Activated CD8-positive, alpha-beta T cell treated with anti-CD3 and anti-CD28 coated beads for 36 hours (primary cell): ENCODE results near the gene KIF6. TPM values are rescaled to one million over a fixed set of nuclear protein-coding genes. Genes with fewer than 3 reads are reported as not detected.

Experiments
- ATAC-seq: fragments of 200-7000 bp; cut with Tn5 transposase; one replicate; pipeline ENCODE4 v1.10.0; 2021; ENCODE audit warnings: mild to moderate bottlenecking, moderate library complexity
- CTCF ChIA-PET: fragments of 350-600 bp; sonication (Branson Sonifier 250); formaldehyde crosslinking; loops from one replicate; lab custom pipeline; 2021; ENCODE audit warnings: antibody characterized with exemption; lab: Charles Lee
- POLR2A ChIA-PET: fragments of 350-600 bp; sonication (Branson Sonifier 250); formaldehyde crosslinking; loops from one replicate; lab custom pipeline; 2021; ENCODE audit warnings: antibody characterized with exemption; lab: Charles Lee
- DNase-seq: peaks from one replicate; pipeline ENCODE4 v3.0.0-alpha.2; 2020
- H3K27ac Mint-ChIP-seq: one replicate; pipeline ENCODE4 v1.8.0; 2021; ENCODE audit warnings: mild to moderate bottlenecking, mixed read lengths
- H3K27me3 Mint-ChIP-seq: one replicate; pipeline ENCODE4 v1.8.0; 2021; ENCODE audit warnings: mixed read lengths
- H3K36me3 Mint-ChIP-seq: one replicate; pipeline ENCODE4 v1.8.0; 2021; ENCODE audit warnings: low read depth, mixed read lengths
- H3K4me1 Mint-ChIP-seq: one replicate; pipeline ENCODE4 v1.8.0; 2021; ENCODE audit warnings: low read depth, mixed read lengths
- H3K4me3 Mint-ChIP-seq: one replicate; pipeline ENCODE4 v1.8.0; 2021; ENCODE audit warnings: mild to moderate bottlenecking, moderate library complexity, mixed read lengths
- H3K9me3 Mint-ChIP-seq: one replicate; pipeline ENCODE4 v1.8.0; 2021; ENCODE audit warnings: mixed read lengths
- CTCF ChIP-seq: fragments of 200-600 bp; IDR thresholded peaks from one replicate; pipeline ENCODE4 v1.8.0; 2022; ENCODE audit warnings: antibody characterized with exemption, mild to moderate bottlenecking
- intact Hi-C: fragments of 100-400 bp; cut with micrococcal nuclease; formaldehyde crosslinking; loops from one replicate; pipeline ENCODE4 v1.10.0; 2022
- total RNA-seq, 2 experiments: library from RNA; stranded (reverse); gene quantifications; one replicate each; pipeline ENCODE4 v1.2.3, GENCODE V29; 2021

Gene KIF6
- total RNA-seq, 2 experiments from 2014 or later: 0.13 to 0.14 TPM

- no peak overlapping the region for H3K27ac Mint-ChIP-seq
- no peak for DNase-seq
- peaks cover 7% of the 10 kb centered on the region for H3K27me3 Mint-ChIP-seq
- no peak for ATAC-seq
- H3K4me1 Mint-ChIP-seq: no peaks in the 10 kb centered on the region
- no peaks in the 10 kb centered on the region for H3K36me3 Mint-ChIP-seq
- H3K9me3 Mint-ChIP-seq: no peaks in the 10 kb centered on the region
- no peak for TF ChIP-seq CTCF
- H3K4me3 Mint-ChIP-seq: no peak overlapping the region
- CTCF ChIA-PET: no interaction called here
- intact Hi-C loops: no loop called here
- POLR2A ChIA-PET: no interaction called here
Measured at GRCh38 chr6:39707962-39708683, 17.1 kb downstream of the KIF6 start.

- Mint-ChIP-seq H3K9me3 (no peaks in the 10 kb centered on the region), H3K36me3 (no peaks in the 10 kb centered on the region), H3K4me3 (no peak overlapping the region), H3K4me1 (no peaks in the 10 kb centered on the region), H3K27ac (no peak overlapping the region), H3K27me3 (peaks cover 9% of the 10 kb centered on the region)
- intact Hi-C loops: no loop called here
- no peak for TF ChIP-seq CTCF
- ATAC-seq (no peak), DNase-seq (no peak)
- ChIA-PET POLR2A (no interaction called here), CTCF (no interaction called here)
Measured at GRCh38 chr6:39706819-39707335, 18.3 kb downstream of the KIF6 start.

GRCh38 chr6:39702265-39702664 lies 22.9 kb downstream of the KIF6 start:
- TF ChIP-seq CTCF: no peak
- no peak overlapping the region for H3K4me3 Mint-ChIP-seq
- H3K4me1 Mint-ChIP-seq: no peaks in the 10 kb centered on the region
- DNase-seq: no peak
- ATAC-seq: no peak
- H3K27me3 Mint-ChIP-seq: peaks cover 3% of the 10 kb centered on the region
- no peak overlapping the region for H3K27ac Mint-ChIP-seq
- no peaks in the 10 kb centered on the region for H3K9me3 Mint-ChIP-seq
- no peaks in the 10 kb centered on the region for H3K36me3 Mint-ChIP-seq
- intact Hi-C loops: no loop called here
- POLR2A ChIA-PET: no interaction called here
- CTCF ChIA-PET: no interaction called here

- POLR2A ChIA-PET: no interaction called here
- peaks cover 4% of the 10 kb centered on the region for H3K27me3 Mint-ChIP-seq
- no peaks in the 10 kb centered on the region for H3K4me1 Mint-ChIP-seq
- CTCF ChIA-PET: no interaction called here
- no peak for ATAC-seq
- no peak for DNase-seq
- H3K9me3 Mint-ChIP-seq: no peaks in the 10 kb centered on the region
- no peak for TF ChIP-seq CTCF
- intact Hi-C loops: no loop called here
- H3K4me3 Mint-ChIP-seq: no peak overlapping the region
- no peaks in the 10 kb centered on the region for H3K36me3 Mint-ChIP-seq
- H3K27ac Mint-ChIP-seq: no peak overlapping the region
Measured at GRCh38 chr6:39700362-39700761, 24.8 kb downstream of the KIF6 start.

- H3K27me3 Mint-ChIP-seq: peaks cover 4% of the 10 kb centered on the region
- H3K4me1 Mint-ChIP-seq: no peaks in the 10 kb centered on the region
- H3K4me3 Mint-ChIP-seq: no peak overlapping the region
- intact Hi-C loops: no loop called here
- no peak for DNase-seq
- H3K27ac Mint-ChIP-seq: no peak overlapping the region
- POLR2A ChIA-PET: no interaction called here
- CTCF ChIA-PET: no interaction called here
- ATAC-seq: no peak
- no peaks in the 10 kb centered on the region for H3K36me3 Mint-ChIP-seq
- no peak for TF ChIP-seq CTCF
- no peaks in the 10 kb centered on the region for H3K9me3 Mint-ChIP-seq
Measured at GRCh38 chr6:39698789-39699188, 26.4 kb downstream of the KIF6 start.
